Peyer's patch (tissue), 4 donors: ENCODE measurements around the gene ERC2. TPM values are rescaled to one million over a fixed set of nuclear protein-coding genes. Genes with fewer than 3 reads are reported as not detected.

Source experiments
- DNase-seq, 3 donors: peaks; one replicate each; pipeline ENCODE4 v3.0.0-alpha.2; 2017 to 2019
- H3K27ac ChIP-seq, 4 donors: fragments of 200-600 bp; sonication (generic); one replicate each; pipeline ENCODE4 v1.5.1; 2016 to 2019
- H3K27me3 ChIP-seq, 2 donors: fragments of 200-600 bp; sonication (generic); one replicate each; pipeline ENCODE4 v1.5.1; 2019
- H3K36me3 ChIP-seq, 3 donors: fragments of 200-600 bp; sonication (generic); one replicate each; pipeline ENCODE4 v1.5.1; 2016 to 2019
- H3K4me1 ChIP-seq, 4 donors: fragments of 200-600 bp; sonication (generic); one replicate each; pipeline ENCODE4 v1.5.1; 2016 to 2019
- H3K4me3 ChIP-seq, 4 donors: fragments of 200-600 bp; sonication (generic); 1 replicate in 3 of 4; 2 replicates in 1 of 4; pipeline ENCODE4 v1.5.1; 2016 to 2019; ENCODE audit warnings: mild to moderate bottlenecking in 1 of 4
- H3K9me3 ChIP-seq, 4 donors: fragments of 200-600 bp; sonication (generic); one replicate each; pipeline ENCODE4 v1.5.1; 2016 to 2019; ENCODE audit warnings: mild to moderate bottlenecking in 1 of 4
- CTCF ChIP-seq, 6 experiments: fragments of 450-650 bp in 4 of 6; fragments of 200-600 bp in 2 of 6; sonication (generic) in 1 of 6; IDR thresholded peaks; one replicate each; pipeline ENCODE4 v1.5.1; 2017 to 2019; ENCODE audit warnings: antibody characterized with exemption in 6 of 6, mild to moderate bottlenecking in 3 of 6, moderate library complexity in 1 of 6
- POLR2A ChIP-seq, 2 donors: fragments of 450-650 bp; IDR thresholded peaks; one replicate each; pipeline ENCODE4 v1.5.1; 2017; ENCODE audit warnings: antibody characterized with exemption in 2 of 2, mild to moderate bottlenecking in 2 of 2, moderate library complexity in 2 of 2
- total RNA-seq, 4 donors: library from RNA; depleted of rRNA; stranded (reverse); fragments of >200 nt; gene quantifications; one replicate each; pipeline ENCODE4 v1.1.0, GENCODE V29; 2016

ERC2 gene
- total RNA-seq, 4 donors from 2014 or later, result 0.18 to 0.83 TPM; not detected in 2

GRCh38 chr3:55902221-55902900, 565.9 kb downstream of the ERC2 start:
- TF ChIP-seq POLR2A (IDR thresholded peaks at IDR 0.05), result no peak
- no peak for TF ChIP-seq CTCF (IDR thresholded peaks at IDR 0.05)
- Histone ChIP-seq H3K27ac (no peak overlapping the region), H3K4me1 (no peaks in the 10 kb centered on the region), H3K36me3 (no peaks in the 10 kb centered on the region), H3K27me3 (no peaks in the 10 kb centered on the region), H3K9me3 (no peaks in the 10 kb centered on the region), H3K4me3 (no peak overlapping the region)
- DNase-seq, result no peak

GRCh38 chr3:55899887-55900286, 568.4 kb downstream of the ERC2 start:
- Histone ChIP-seq H3K27me3 (no peaks in the 10 kb centered on the region), H3K4me1 (no peaks in the 10 kb centered on the region), H3K9me3 (no peaks in the 10 kb centered on the region), H3K27ac (no peak overlapping the region), H3K4me3 (no peak overlapping the region), H3K36me3 (no peaks in the 10 kb centered on the region)
- TF ChIP-seq CTCF (IDR thresholded peaks at IDR 0.05) (no peak), POLR2A (IDR thresholded peaks at IDR 0.05) (no peak)
- DNase-seq, result no peak

GRCh38 chr3:55897573-55898224, 570.6 kb downstream of the ERC2 start:
- H3K27ac ChIP-seq, result no peak overlapping the region
- no peaks in the 10 kb centered on the region for H3K36me3 ChIP-seq
- DNase-seq, result no peak
- H3K9me3 ChIP-seq, result no peaks in the 10 kb centered on the region
- TF ChIP-seq CTCF (IDR thresholded peaks at IDR 0.05) (peak in 2 of 6 experiments; percentile 32 to 33), POLR2A (IDR thresholded peaks at IDR 0.05) (no peak)
- H3K4me1 ChIP-seq, result no peaks in the 10 kb centered on the region
- no peaks in the 10 kb centered on the region for H3K27me3 ChIP-seq
- H3K4me3 ChIP-seq, result no peak overlapping the region

- TF ChIP-seq CTCF (IDR thresholded peaks at IDR 0.05) (no peak), POLR2A (IDR thresholded peaks at IDR 0.05) (no peak)
- Histone ChIP-seq H3K4me3 (no peak overlapping the region), H3K27ac (no peak overlapping the region), H3K4me1 (no peaks in the 10 kb centered on the region), H3K27me3 (no peaks in the 10 kb centered on the region), H3K36me3 (no peaks in the 10 kb centered on the region), H3K9me3 (no peaks in the 10 kb centered on the region)
- DNase-seq, result no peak
Observed at GRCh38 chr3:55895897-55896566, 572.2 kb downstream of the ERC2 start.

GRCh38 chr3:55894605-55895004, 573.7 kb downstream of the ERC2 start:
- Histone ChIP-seq H3K4me1 (no peaks in the 10 kb centered on the region), H3K27ac (no peak overlapping the region), H3K9me3 (no peaks in the 10 kb centered on the region), H3K36me3 (no peaks in the 10 kb centered on the region), H3K27me3 (no peaks in the 10 kb centered on the region), H3K4me3 (no peak overlapping the region)
- DNase-seq, result no peak
- TF ChIP-seq CTCF (IDR thresholded peaks at IDR 0.05) (no peak), POLR2A (IDR thresholded peaks at IDR 0.05) (no peak)
